ENCODE data around the gene RPN2.

Gene RPN2

GRCh38 chr20:37278966-37279590, 99.9 kb downstream of the RPN2 start:
- no peak for DNase-seq (ENCODE audit: low read depth)
- TF ChIP-seq CTCF (conservative IDR thresholded peaks at IDR 0.05; ENCODE audit: low read depth, low read length): no peak
- H3K4me3 ChIP-seq (ENCODE audit: low read length): no peak overlapping the region

- H3K4me3 ChIP-seq (ENCODE audit: low read length): no peak overlapping the region
- TF ChIP-seq CTCF (conservative IDR thresholded peaks at IDR 0.05; ENCODE audit: low read depth, low read length): no peak
- no peak for DNase-seq (ENCODE audit: low read depth)
Observed at GRCh38 chr20:37279820-37280219, 100.7 kb downstream of the RPN2 start.

GRCh38 chr20:37280403-37280802, 101.3 kb downstream of the RPN2 start:
- no peak overlapping the region for H3K4me3 ChIP-seq (ENCODE audit: low read length)
- TF ChIP-seq CTCF (conservative IDR thresholded peaks at IDR 0.05; ENCODE audit: low read depth, low read length): no peak
- no peak for DNase-seq (ENCODE audit: low read depth)

- no peak for DNase-seq (ENCODE audit: low read depth)
- no peak overlapping the region for H3K4me3 ChIP-seq (ENCODE audit: low read length)
- peak; percentile 67 for TF ChIP-seq CTCF (conservative IDR thresholded peaks at IDR 0.05; ENCODE audit: low read depth, low read length)
Observed at GRCh38 chr20:37282556-37282955, 103.4 kb downstream of the RPN2 start.

GRCh38 chr20:37283530-37284195, 104.5 kb downstream of the RPN2 start:
- no peak overlapping the region for H3K4me3 ChIP-seq (ENCODE audit: low read length)
- TF ChIP-seq CTCF (conservative IDR thresholded peaks at IDR 0.05; ENCODE audit: low read depth, low read length): no peak
- no peak for DNase-seq (ENCODE audit: low read depth)

- H3K4me3 ChIP-seq (ENCODE audit: low read length): no peak overlapping the region
- DNase-seq (ENCODE audit: low read depth): no peak
- TF ChIP-seq CTCF (conservative IDR thresholded peaks at IDR 0.05; ENCODE audit: low read depth, low read length): no peak
Observed at GRCh38 chr20:37284691-37285161, 105.6 kb downstream of the RPN2 start.
